Suprapubic skin (tissue), 4 donors: ENCODE data around the gene SUSD4. TPM values are rescaled to one million over a fixed set of nuclear protein-coding genes. Genes with fewer than 3 reads are reported as not detected.

ENCODE experiments used
- DNase-seq, 2 donors: peaks; one replicate each; pipeline ENCODE4 v3.0.0-alpha.2; 2019; ENCODE audit warnings: low spot score in 2 of 2
- H3K27ac ChIP-seq: fragments of 200-600 bp; sonication (generic); one replicate; pipeline ENCODE4 v1.5.1; 2019
- H3K27me3 ChIP-seq: fragments of 200-600 bp; sonication (generic); one replicate; pipeline ENCODE4 v1.5.1; 2019
- H3K36me3 ChIP-seq: fragments of 200-600 bp; sonication (generic); one replicate; pipeline ENCODE4 v1.5.1; 2019
- H3K4me1 ChIP-seq: fragments of 200-600 bp; sonication (generic); one replicate; pipeline ENCODE4 v1.5.1; 2019
- H3K4me3 ChIP-seq: fragments of 200-600 bp; sonication (generic); one replicate; pipeline ENCODE4 v1.5.1; 2019; ENCODE audit warnings: mild to moderate bottlenecking
- H3K9me3 ChIP-seq: fragments of 200-600 bp; sonication (generic); one replicate; pipeline ENCODE4 v1.5.1; 2019
- EP300 ChIP-seq: sonication (generic); formaldehyde crosslinking; IDR thresholded peaks from one replicate; pipeline ENCODE4 v1.6.1; 2017; ENCODE audit warnings: antibody characterized with exemption
- POLR2A ChIP-seq, 2 donors: fragments of 450-650 bp; IDR thresholded peaks; one replicate each; pipeline ENCODE4 v1.6.1; 2017; ENCODE audit warnings: antibody characterized with exemption in 2 of 2, mild to moderate bottlenecking in 2 of 2, moderate library complexity in 2 of 2
- POLR2AphosphoS5 ChIP-seq, 3 donors: sonication (generic); formaldehyde crosslinking; IDR thresholded peaks; one replicate each; pipeline ENCODE4 v1.6.1; 2017; ENCODE audit warnings: antibody characterized with exemption in 3 of 3
- WGBS: methylation state at CpG from one replicate; pipeline ENCODE4 v1.1.5; 2018; 5-methylcytosine and 5-hydroxymethylcytosine counted together
- total RNA-seq, 4 donors: library from RNA; depleted of rRNA; stranded (reverse); fragments of >200 nt; gene quantifications; one replicate each; pipeline ENCODE4 v1.1.0, GENCODE V29; 2016
- TF ChIP-seq, protein P1 (sequence below), 2 donors: fragments of 200-600 bp in 1 of 2; fragments of 450-650 bp in 1 of 2; sonication (generic) in 1 of 2; IDR thresholded peaks; one replicate each; pipeline ENCODE4 v1.5.1; 2016 to 2019; ENCODE audit warnings: antibody characterized with exemption in 2 of 2, mild to moderate bottlenecking in 1 of 2, moderate library complexity in 1 of 2

SUSD4 gene
- total RNA-seq, 4 donors from 2014 or later = 3.3 to 11.3 (median 6.7) TPM

GRCh38 chr1:223330466-223330865, 33.5 kb downstream of the SUSD4 start:
- Histone ChIP-seq H3K27ac (no peak overlapping the region), H3K36me3 (no peaks in the 10 kb centered on the region), H3K4me1 (no peaks in the 10 kb centered on the region), H3K4me3 (no peak overlapping the region), H3K9me3 (no peaks in the 10 kb centered on the region), H3K27me3 (no peaks in the 10 kb centered on the region)
- DNase-seq = no peak
- TF ChIP-seq, protein P1, sequence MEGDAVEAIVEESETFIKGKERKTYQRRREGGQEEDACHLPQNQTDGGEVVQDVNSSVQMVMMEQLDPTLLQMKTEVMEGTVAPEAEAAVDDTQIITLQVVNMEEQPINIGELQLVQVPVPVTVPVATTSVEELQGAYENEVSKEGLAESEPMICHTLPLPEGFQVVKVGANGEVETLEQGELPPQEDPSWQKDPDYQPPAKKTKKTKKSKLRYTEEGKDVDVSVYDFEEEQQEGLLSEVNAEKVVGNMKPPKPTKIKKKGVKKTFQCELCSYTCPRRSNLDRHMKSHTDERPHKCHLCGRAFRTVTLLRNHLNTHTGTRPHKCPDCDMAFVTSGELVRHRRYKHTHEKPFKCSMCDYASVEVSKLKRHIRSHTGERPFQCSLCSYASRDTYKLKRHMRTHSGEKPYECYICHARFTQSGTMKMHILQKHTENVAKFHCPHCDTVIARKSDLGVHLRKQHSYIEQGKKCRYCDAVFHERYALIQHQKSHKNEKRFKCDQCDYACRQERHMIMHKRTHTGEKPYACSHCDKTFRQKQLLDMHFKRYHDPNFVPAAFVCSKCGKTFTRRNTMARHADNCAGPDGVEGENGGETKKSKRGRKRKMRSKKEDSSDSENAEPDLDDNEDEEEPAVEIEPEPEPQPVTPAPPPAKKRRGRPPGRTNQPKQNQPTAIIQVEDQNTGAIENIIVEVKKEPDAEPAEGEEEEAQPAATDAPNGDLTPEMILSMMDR (IDR thresholded peaks at IDR 0.05) = no peak
- WGBS = 64% methylated on average over 3 of the region's 3 CpGs

GRCh38 chr1:223329664-223330415, 34.1 kb downstream of the SUSD4 start:
- no peak overlapping the region for H3K27ac ChIP-seq
- 85% methylated on average over 5 of the region's 5 CpGs for WGBS

DNA sequence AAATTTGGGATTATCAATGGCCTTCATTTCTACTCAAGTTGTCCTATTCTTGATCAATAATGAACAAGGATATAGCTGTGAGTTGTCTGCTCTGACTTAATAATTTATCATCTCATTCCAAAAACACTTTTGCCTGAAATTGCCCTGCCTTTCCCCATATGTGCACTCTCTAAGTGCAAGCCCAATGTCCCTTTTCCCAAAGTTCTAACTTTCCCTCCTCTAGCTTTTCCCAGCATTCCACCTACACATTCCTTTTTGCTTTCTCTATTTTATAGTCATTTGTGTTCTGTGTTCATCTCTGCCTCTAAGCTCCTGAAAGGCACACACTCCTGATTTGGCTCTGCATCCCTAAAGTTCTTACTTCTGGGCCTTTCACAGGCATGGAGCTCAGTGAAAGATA, 34.7 kb downstream of the SUSD4 start:
- no peaks in the 10 kb centered on the region for H3K27me3 ChIP-seq
- H3K4me3 ChIP-seq = no peak overlapping the region
- TF ChIP-seq POLR2A (IDR thresholded peaks at IDR 0.05) (no peak), POLR2AphosphoS5 (IDR thresholded peaks at IDR 0.05) (no peak), EP300 (no peak)
- TF ChIP-seq, protein P1 (IDR thresholded peaks at IDR 0.05) = no peak
- H3K27ac ChIP-seq = no peak overlapping the region
- no peak for DNase-seq
- H3K4me1 ChIP-seq = no peaks in the 10 kb centered on the region
- H3K9me3 ChIP-seq = no peaks in the 10 kb centered on the region
- H3K36me3 ChIP-seq = no peaks in the 10 kb centered on the region

More at GRCh38 chr1:223329664-223330415, 34.1 kb downstream of the SUSD4 start:
- TF ChIP-seq POLR2A (IDR thresholded peaks at IDR 0.05) = no peak
- TF ChIP-seq POLR2AphosphoS5 (IDR thresholded peaks at IDR 0.05) = no peak
- TF ChIP-seq EP300 = no peak
- TF ChIP-seq, protein P1 (IDR thresholded peaks at IDR 0.05) = no peak
- no peaks in the 10 kb centered on the region for H3K9me3 ChIP-seq
- H3K4me3 ChIP-seq = no peak overlapping the region
- H3K36me3 ChIP-seq = no peaks in the 10 kb centered on the region
- no peaks in the 10 kb centered on the region for H3K4me1 ChIP-seq
- no peak for DNase-seq
- no peaks in the 10 kb centered on the region for H3K27me3 ChIP-seq

GRCh38 chr1:223328566-223328965, 35.4 kb downstream of the SUSD4 start:
- no peak overlapping the region for H3K4me3 ChIP-seq
- no peaks in the 10 kb centered on the region for H3K9me3 ChIP-seq
- no peak for DNase-seq
- TF ChIP-seq POLR2AphosphoS5 (IDR thresholded peaks at IDR 0.05) (no peak), POLR2A (IDR thresholded peaks at IDR 0.05) (no peak), EP300 (no peak)
- TF ChIP-seq, protein P1 (IDR thresholded peaks at IDR 0.05) = no peak
- no peaks in the 10 kb centered on the region for H3K27me3 ChIP-seq
- no peaks in the 10 kb centered on the region for H3K4me1 ChIP-seq
- 57% methylated on average over 4 of the region's 4 CpGs for WGBS
- no peak overlapping the region for H3K27ac ChIP-seq
- H3K36me3 ChIP-seq = no peaks in the 10 kb centered on the region

GRCh38 chr1:223326776-223327175, 37.2 kb downstream of the SUSD4 start:
- WGBS = 9% methylated on average over 1 of the region's 1 CpG
- Histone ChIP-seq H3K4me1 (no peaks in the 10 kb centered on the region), H3K27ac (no peak overlapping the region), H3K9me3 (no peaks in the 10 kb centered on the region), H3K27me3 (no peaks in the 10 kb centered on the region), H3K36me3 (no peaks in the 10 kb centered on the region), H3K4me3 (no peak overlapping the region)
- TF ChIP-seq POLR2A (IDR thresholded peaks at IDR 0.05) (no peak), EP300 (no peak), POLR2AphosphoS5 (IDR thresholded peaks at IDR 0.05) (no peak)
- TF ChIP-seq, protein P1 (IDR thresholded peaks at IDR 0.05) = no peak
- DNase-seq = no peak
